Measurements from ENCODE around the gene ALKBH6. TPM values are rescaled to one million over a fixed set of nuclear protein-coding genes. Genes with fewer than 3 reads are reported as not detected.

Gene ALKBH6
- total and polyA plus RNA-seq, 10 of the 15 experiments (the other 5 are each of a cell fraction or from before 2014, with no cell fraction given), result 1.2 to 56.5 (median 36.1) TPM

DNA sequence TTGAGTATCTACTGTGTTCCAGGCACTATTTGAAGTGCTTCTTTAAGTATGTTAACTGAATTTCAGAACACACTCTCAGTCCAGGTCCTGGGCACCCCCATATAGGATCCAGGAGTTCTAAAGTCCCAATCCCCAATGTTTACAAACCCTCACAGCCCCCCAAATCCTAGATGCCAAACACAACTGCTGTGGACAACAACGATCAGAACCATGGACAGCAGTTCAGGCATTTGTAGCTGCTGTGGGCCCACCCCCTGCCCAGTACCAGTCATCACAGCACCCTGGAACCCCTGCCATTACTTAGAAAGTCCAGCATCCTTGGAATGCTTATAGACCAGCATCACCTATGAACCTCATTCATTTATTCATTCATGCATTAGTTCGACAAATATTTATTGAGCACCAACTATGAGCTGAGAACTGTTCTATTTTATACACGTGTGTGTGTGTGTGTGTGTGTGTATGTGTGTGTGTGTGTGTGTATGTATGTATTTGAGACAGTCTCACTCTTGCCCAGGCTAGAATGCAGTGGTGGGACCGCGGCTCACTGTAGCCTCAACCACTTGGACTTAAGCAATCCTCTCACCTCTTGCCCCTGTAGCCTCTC lies 38.3 kb downstream of the ALKBH6 start:
- Histone ChIP-seq H2AFZ (ENCODE audit: control insufficient read depth, low read depth, low read length) (no peak overlapping the region), H3K9me3 (replicated peaks; ENCODE audit: control insufficient read depth, insufficient read depth, low read length) (no peaks in the 10 kb centered on the region), H4K20me1 (ENCODE audit: control insufficient read depth, insufficient read depth) (no peaks in the 10 kb centered on the region), H3K79me2 (ENCODE audit: control insufficient read depth, insufficient read depth, low read length) (no peaks in the 10 kb centered on the region), H3K4me2 (ENCODE audit: control insufficient read depth, insufficient read depth) (no peak overlapping the region), H3K9ac (ENCODE audit: control insufficient read depth, insufficient read depth, low read length) (no peak overlapping the region), H3K4me1 (ENCODE audit: control insufficient read depth, insufficient read depth, low read length) (no peaks in the 10 kb centered on the region), H3K27ac (ENCODE audit: control insufficient read depth, insufficient read depth) (no peak overlapping the region), H3K4me3 (no peak overlapping the region), H3K27me3 (replicated peaks in 1 of 2; ENCODE audit: control insufficient read depth in 2 of 2, insufficient read depth in 2 of 2, low read length in 1 of 2) (no peaks in the 10 kb centered on the region), H3K36me3 (ENCODE audit: control insufficient read depth in 2 of 2, insufficient read depth in 2 of 2, low read length in 1 of 2) (no peaks in the 10 kb centered on the region)
- FAIRE-seq (no peak), ATAC-seq (no peak), DNase-seq (ENCODE audit: low read depth, low spot score) (no peak)
- in situ Hi-C loops (cut with MboI), result no loop called here
- BruUV-seq (replicated peaks), result no TSS peak
- ChIA-PET POLR2A (no interaction called here), RAD21 (ENCODE audit: unreplicated experiment) (no interaction called here), SMC1A (ENCODE audit: uncharacterized antibody, unreplicated experiment) (no interaction called here), CTCF (interaction anchor here (1.5 kb wide), 1 partner anchor 139 kb away, joined by 3 read pairs; the partner anchor contains the start of genes POLR2I and TBCB)
- intact Hi-C loops (cut with micrococcal nuclease; ENCODE audit: unreplicated experiment), result no loop called here
- WGBS (ENCODE audit: insufficient coverage, insufficient replicate concordance, low lambda C conversion rate, missing lambda C conversion rate), result 16% methylated on average over 5 of the region's 5 CpGs
- TF ChIP-seq, protein P1, sequence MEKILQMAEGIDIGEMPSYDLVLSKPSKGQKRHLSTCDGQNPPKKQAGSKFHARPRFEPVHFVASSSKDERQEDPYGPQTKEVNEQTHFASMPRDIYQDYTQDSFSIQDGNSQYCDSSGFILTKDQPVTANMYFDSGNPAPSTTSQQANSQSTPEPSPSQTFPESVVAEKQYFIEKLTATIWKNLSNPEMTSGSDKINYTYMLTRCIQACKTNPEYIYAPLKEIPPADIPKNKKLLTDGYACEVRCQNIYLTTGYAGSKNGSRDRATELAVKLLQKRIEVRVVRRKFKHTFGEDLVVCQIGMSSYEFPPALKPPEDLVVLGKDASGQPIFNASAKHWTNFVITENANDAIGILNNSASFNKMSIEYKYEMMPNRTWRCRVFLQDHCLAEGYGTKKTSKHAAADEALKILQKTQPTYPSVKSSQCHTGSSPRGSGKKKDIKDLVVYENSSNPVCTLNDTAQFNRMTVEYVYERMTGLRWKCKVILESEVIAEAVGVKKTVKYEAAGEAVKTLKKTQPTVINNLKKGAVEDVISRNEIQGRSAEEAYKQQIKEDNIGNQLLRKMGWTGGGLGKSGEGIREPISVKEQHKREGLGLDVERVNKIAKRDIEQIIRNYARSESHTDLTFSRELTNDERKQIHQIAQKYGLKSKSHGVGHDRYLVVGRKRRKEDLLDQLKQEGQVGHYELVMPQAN (conservative IDR thresholded peaks at IDR 0.05), result no peak
- TF ChIP-seq, protein P2, sequence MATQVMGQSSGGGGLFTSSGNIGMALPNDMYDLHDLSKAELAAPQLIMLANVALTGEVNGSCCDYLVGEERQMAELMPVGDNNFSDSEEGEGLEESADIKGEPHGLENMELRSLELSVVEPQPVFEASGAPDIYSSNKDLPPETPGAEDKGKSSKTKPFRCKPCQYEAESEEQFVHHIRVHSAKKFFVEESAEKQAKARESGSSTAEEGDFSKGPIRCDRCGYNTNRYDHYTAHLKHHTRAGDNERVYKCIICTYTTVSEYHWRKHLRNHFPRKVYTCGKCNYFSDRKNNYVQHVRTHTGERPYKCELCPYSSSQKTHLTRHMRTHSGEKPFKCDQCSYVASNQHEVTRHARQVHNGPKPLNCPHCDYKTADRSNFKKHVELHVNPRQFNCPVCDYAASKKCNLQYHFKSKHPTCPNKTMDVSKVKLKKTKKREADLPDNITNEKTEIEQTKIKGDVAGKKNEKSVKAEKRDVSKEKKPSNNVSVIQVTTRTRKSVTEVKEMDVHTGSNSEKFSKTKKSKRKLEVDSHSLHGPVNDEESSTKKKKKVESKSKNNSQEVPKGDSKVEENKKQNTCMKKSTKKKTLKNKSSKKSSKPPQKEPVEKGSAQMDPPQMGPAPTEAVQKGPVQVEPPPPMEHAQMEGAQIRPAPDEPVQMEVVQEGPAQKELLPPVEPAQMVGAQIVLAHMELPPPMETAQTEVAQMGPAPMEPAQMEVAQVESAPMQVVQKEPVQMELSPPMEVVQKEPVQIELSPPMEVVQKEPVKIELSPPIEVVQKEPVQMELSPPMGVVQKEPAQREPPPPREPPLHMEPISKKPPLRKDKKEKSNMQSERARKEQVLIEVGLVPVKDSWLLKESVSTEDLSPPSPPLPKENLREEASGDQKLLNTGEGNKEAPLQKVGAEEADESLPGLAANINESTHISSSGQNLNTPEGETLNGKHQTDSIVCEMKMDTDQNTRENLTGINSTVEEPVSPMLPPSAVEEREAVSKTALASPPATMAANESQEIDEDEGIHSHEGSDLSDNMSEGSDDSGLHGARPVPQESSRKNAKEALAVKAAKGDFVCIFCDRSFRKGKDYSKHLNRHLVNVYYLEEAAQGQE (IDR thresholded peaks at IDR 0.05; ENCODE audit: low read depth, low read length), result peak; percentile 96
